ENCODE data around the gene SLC44A5.

The SLC44A5 gene

DNA sequence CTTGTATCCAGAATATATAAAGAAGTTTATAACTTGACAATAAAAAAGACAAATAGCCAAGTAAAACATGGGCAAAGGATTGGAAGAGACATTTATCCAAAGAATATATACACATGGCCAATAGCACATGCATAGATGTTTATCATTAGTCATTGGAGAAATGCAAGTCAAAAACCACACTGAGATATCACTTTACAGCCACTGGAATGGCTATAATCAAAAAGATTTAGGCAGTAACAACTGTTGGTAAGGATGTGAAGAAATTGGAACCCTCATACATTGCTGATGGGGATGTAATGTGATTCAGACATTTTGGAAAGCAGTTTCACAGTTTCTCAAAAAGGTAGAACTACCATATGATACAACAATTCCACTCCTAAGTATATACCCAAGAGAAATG is 51.1 kb downstream of the SLC44A5 start:
- no peaks in the 10 kb centered on the region for H3K36me3 ChIP-seq (ENCODE audit: insufficient read depth, low read length)

DNA sequence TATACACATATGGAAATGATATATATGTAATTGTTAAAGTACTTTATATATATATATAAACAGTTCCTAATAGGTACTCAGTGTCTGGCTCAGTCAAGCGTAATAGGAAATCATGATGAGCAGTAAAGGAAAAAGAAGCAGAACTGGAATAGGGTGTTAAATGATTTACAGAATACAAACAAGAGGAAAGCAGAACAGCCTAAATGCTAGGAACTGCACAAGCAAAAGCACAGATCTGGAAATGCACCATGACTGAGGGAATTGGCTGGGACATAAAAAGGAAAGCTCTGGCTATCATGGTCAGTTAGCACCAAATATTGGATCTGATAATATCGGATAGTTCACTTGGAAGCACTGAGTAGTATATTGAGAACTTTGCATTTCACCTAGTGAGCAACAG is 51.8 kb downstream of the SLC44A5 start:
- H3K9me3 ChIP-seq (ENCODE audit: control insufficient read depth, insufficient read depth, low read length) = no peaks in the 10 kb centered on the region
- H3K9ac ChIP-seq (ENCODE audit: low read depth, low read length) = no peak overlapping the region
- H3K4me1 ChIP-seq (ENCODE audit: insufficient read depth, low read length) = no peaks in the 10 kb centered on the region
- no peaks in the 10 kb centered on the region for H3K36me3 ChIP-seq (ENCODE audit: insufficient read depth, low read length)

More for the DNA sequence above, 51.1 kb downstream of the SLC44A5 start:
- H3K9me3 ChIP-seq (ENCODE audit: control insufficient read depth, insufficient read depth, low read length) = no peaks in the 10 kb centered on the region
- no peak overlapping the region for H3K9ac ChIP-seq (ENCODE audit: low read depth, low read length)
- no peaks in the 10 kb centered on the region for H3K4me1 ChIP-seq (ENCODE audit: insufficient read depth, low read length)

DNA sequence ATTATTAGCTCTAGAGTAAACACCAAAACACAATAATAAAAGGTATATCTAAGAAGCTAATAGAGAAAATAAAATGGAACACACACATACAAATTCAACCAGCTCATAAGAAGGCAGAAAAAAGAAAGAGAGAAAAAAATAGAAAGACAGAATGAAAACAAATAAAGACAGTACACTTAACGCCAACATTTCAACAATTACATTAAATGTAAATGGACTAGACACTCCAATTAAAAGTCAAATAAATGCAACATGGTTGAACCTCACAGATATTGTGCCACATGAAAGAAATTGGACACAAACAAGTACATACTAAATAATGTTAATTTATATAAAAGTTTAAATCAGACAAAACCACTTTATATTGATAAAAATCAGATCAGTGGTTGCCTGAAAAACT is 56.0 kb downstream of the SLC44A5 start:
- no peaks in the 10 kb centered on the region for H3K4me1 ChIP-seq (ENCODE audit: insufficient read depth, low read length)

DNA sequence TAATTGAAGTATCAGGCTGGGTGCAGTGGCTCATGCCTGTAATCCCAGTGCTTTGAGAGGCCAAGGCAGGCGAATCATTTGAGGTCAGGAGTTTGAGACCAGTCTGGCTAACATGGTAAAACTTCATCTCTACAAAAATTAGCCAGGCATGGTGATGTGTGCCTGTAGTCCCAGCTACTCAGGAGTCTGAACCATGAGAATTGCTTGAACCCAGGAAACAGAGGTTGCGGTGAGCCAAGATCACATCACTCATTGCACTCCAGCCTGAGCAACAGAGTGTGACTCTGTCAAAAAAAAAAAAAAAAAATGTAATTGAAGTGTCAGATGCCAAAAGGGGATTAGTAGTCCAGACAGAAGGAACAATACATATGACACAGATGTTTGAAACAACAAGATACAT is 56.7 kb downstream of the SLC44A5 start:
- H3K9ac ChIP-seq (ENCODE audit: low read depth, low read length) = no peak overlapping the region
- H3K36me3 ChIP-seq (ENCODE audit: insufficient read depth, low read length) = no peaks in the 10 kb centered on the region
- H3K4me1 ChIP-seq (ENCODE audit: insufficient read depth, low read length) = no peaks in the 10 kb centered on the region
- no peaks in the 10 kb centered on the region for H3K9me3 ChIP-seq (ENCODE audit: control insufficient read depth, insufficient read depth, low read length)

More for the DNA sequence above, 56.0 kb downstream of the SLC44A5 start:
- no peak overlapping the region for H3K9ac ChIP-seq (ENCODE audit: low read depth, low read length)
- H3K9me3 ChIP-seq (ENCODE audit: control insufficient read depth, insufficient read depth, low read length) = no peaks in the 10 kb centered on the region
- H3K36me3 ChIP-seq (ENCODE audit: insufficient read depth, low read length) = no peaks in the 10 kb centered on the region

DNA sequence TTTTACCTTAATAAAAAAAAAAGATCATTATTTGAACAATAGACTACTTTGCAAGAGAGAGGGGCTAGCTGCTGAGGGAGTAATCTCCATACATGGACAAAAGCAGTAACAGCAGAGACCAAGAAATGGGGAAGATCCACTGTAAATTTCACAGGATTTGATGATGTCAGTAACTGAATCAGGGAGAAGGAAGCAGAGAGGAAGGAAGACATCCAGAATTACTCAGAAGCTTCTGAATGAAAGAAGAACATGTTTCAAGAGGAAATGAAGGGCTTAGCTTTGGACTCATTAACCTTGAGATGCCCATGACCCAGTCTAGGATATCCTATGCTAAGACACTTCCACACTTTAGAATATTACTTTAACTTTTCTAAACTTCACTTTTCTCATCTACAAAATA is 60.4 kb downstream of the SLC44A5 start:
- H3K9ac ChIP-seq (ENCODE audit: low read depth, low read length) = no peak overlapping the region
- no peaks in the 10 kb centered on the region for H3K4me1 ChIP-seq (ENCODE audit: insufficient read depth, low read length)
- H3K36me3 ChIP-seq (ENCODE audit: insufficient read depth, low read length) = no peaks in the 10 kb centered on the region
- no peaks in the 10 kb centered on the region for H3K9me3 ChIP-seq (ENCODE audit: control insufficient read depth, insufficient read depth, low read length)

DNA sequence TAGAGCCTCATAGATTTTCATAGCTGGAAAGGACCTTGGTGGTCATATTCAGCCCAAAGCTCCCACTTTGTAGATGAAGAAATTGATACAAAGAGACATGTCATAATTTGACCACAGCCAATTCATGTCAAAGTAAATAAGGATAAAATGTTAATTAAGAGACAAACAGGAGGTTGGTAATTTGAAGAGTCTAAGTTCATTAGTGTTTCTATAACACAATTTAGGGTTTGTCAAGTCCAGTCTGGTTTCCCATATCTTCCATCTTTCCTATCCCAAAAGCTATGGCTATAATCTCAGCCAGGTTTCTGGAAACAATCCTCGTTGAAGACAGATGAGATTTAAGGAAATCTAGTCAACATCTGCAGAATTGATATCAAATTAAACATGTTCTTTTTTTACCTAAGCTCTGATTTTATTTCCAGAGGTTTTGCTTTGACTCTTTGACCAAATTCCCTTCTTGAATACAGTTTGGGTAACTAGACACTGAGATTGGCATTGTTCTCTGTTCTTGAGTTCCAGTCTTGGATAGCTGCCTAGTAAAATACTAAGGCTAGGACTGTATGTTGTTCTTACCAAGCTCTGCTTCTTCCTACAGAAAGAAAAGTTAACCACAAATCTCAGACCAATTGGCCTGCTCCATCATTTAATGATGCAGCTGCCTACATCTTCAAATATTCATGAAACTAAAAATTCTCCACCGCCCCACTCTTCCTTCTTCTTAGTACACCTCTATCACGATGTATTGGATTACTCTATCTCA is 62.0 kb downstream of the SLC44A5 start:
- Histone ChIP-seq H3K4me1 (ENCODE audit: insufficient read depth, low read length) (no peaks in the 10 kb centered on the region), H3K36me3 (ENCODE audit: insufficient read depth, low read length) (no peaks in the 10 kb centered on the region), H3K9ac (ENCODE audit: low read depth, low read length) (no peak overlapping the region), H3K9me3 (ENCODE audit: control insufficient read depth, insufficient read depth, low read length) (no peaks in the 10 kb centered on the region)

DNA sequence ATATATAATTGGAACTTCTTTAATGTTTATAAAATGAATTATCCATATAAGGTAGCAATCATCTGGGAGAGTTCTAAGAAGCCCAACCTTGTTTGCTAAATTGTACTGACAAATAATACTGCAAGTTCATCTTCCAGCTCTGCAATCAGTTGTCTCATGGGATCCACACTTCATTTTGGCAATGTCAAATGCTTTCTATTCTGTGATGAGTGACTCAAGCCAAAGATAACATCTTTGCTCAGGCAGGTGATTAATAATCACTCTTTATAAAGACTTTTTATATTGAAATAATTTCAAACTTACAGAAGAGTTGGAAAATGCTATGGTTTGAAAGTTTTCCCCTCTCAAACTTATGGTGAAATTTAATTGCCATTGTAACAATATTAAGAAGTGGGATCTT is 67.2 kb downstream of the SLC44A5 start:
- H3K9me3 ChIP-seq (ENCODE audit: control insufficient read depth, insufficient read depth, low read length) = no peaks in the 10 kb centered on the region
- no peaks in the 10 kb centered on the region for H3K36me3 ChIP-seq (ENCODE audit: insufficient read depth, low read length)
- H3K4me1 ChIP-seq (ENCODE audit: insufficient read depth, low read length) = no peaks in the 10 kb centered on the region
- H3K9ac ChIP-seq (ENCODE audit: low read depth, low read length) = no peak overlapping the region

DNA sequence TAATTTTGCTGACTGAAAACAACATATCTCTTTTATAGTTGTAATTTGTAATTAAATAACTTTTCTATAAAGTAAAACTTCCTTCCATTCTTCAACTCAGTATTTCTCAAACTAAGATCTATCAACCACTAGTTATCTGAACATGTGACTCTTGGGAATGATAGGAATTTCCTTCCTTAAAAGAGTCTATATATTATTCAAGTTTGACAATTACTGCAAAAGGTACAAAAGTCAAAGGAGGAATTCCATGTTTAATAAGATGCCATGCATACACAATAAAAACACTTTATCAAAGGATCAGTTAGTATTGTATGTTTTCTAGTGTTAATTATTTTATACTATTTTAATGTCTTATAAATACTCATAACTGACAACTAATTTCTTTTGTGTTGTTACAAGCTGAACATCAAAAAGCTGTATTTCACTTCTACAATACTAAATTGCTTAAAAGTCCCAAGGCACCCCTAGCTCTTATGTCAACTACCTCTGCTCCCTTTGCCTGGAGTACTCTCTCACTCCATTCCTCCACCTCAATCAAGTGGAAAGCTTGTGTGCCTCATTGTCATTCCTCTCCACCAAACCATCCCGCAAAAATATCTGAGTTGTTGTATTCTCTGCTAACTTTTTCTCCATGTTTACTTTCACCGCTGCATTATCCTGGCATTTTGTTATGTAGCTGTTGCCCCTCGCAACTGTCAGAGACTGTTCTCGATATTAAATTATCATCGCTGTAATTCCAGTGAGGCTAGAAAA is 67.9 kb downstream of the SLC44A5 start:
- Histone ChIP-seq H3K9me3 (ENCODE audit: control insufficient read depth, insufficient read depth, low read length) (no peaks in the 10 kb centered on the region), H3K36me3 (ENCODE audit: insufficient read depth, low read length) (no peaks in the 10 kb centered on the region), H3K4me1 (ENCODE audit: insufficient read depth, low read length) (no peaks in the 10 kb centered on the region), H3K9ac (ENCODE audit: low read depth, low read length) (no peak overlapping the region)

DNA sequence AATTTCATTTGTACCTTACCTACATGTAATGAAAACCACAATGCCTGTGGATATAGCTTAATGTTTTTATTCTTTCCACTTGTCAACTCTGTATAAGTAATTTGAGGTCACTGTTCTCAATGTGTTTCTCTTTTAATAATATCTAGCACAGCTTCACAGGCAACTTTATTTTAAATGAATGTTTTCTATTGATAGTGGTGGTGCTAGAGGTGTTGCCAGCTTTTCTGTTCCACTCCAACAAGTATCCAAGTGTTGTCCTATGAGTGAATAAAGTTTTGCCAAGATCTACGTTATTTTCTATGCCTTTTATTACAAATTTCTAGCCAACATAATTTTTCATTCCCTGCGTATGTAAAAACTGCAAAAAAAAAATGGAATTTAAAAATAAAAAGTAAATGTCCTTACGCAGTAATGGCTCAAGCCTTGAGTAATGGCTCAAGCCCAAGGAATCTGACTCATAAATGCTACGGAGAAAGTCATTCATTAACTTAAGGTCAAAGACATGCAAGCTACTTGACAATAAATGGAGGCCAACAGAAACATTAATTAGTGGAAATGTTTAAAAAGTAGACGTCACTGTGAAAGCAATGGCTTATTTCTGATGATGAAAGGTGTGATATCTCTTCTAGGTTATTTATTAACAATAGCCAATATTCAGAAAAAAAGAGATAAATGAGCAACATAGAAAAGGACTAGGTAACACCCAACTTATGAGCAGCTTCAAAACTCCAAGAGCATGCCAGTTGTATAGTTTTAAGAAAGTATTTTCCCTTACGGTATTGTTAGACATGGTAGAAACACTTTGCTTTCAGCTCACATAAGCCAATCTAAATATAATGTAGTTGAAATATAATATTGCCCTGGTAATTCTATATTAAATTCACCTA is 71.4 kb downstream of the SLC44A5 start:
- H3K36me3 ChIP-seq (ENCODE audit: insufficient read depth, low read length) = no peaks in the 10 kb centered on the region
- no peak overlapping the region for H3K9ac ChIP-seq (ENCODE audit: low read depth, low read length)
- no peaks in the 10 kb centered on the region for H3K9me3 ChIP-seq (ENCODE audit: control insufficient read depth, insufficient read depth, low read length)
- no peaks in the 10 kb centered on the region for H3K4me1 ChIP-seq (ENCODE audit: insufficient read depth, low read length)

DNA sequence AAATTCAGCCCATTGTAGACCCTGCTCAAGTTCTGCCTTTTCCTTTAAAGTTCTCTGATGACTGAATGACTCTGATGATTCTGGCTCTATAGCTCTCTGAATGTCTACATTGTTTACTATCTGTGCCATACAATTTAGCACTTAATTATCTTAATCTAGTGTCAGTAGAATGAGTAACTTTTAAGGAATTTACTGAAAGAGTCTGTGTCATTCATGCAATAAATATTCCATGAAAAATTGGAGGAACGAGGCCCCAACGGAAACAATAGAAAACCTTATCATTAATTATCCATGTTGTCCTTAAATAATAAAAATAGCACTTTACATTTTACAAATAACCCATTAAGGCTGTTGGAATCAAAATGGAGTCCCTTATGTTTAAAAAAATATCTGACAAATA is 77.8 kb downstream of the SLC44A5 start:
- H3K9ac ChIP-seq (ENCODE audit: low read depth, low read length) = no peak overlapping the region
- H3K36me3 ChIP-seq (ENCODE audit: insufficient read depth, low read length) = no peaks in the 10 kb centered on the region
- no peaks in the 10 kb centered on the region for H3K4me1 ChIP-seq (ENCODE audit: insufficient read depth, low read length)
- H3K9me3 ChIP-seq (ENCODE audit: control insufficient read depth, insufficient read depth, low read length) = no peaks in the 10 kb centered on the region

DNA sequence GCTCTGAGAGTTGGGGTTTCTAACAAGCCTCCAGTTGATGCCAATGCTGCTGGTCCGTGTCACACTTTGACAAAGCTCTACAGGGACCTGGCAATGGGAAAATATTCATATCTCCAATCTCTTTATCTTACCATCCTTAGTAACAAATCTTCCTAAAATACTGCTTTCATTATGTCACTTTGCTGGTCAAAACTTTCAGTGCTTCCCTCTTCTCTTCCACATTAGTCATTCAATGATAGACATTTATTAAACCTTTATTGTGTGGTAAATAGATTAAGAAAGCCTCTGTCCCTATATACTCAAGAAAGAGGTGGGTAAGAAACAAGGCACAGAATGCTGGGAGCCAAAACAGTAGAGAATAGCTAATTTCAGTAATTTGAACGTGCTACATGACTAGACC is 79.3 kb downstream of the SLC44A5 start:
- Histone ChIP-seq H3K36me3 (ENCODE audit: insufficient read depth, low read length) (no peaks in the 10 kb centered on the region), H3K9ac (ENCODE audit: low read depth, low read length) (no peak overlapping the region), H3K9me3 (ENCODE audit: control insufficient read depth, insufficient read depth, low read length) (no peaks in the 10 kb centered on the region), H3K4me1 (ENCODE audit: insufficient read depth, low read length) (no peaks in the 10 kb centered on the region)

DNA sequence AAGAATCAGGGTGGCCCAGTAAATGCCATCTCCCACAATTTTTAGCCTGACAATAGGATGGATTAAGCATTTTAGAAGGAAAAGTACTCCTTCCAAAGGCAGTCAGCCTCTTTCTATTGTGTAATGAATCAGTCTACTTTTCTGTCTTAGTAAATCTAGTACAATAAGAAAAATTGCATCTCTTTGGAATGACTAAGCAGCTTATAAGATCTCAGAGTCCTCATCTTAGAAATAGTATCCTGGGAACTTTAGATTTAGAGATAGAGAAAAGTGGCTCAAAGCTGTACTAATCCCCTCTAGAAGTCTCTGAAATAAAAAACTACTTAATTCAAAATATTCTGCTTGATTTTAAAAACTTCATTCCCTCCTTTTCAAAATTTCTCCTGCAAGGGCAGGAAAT is 81.4 kb downstream of the SLC44A5 start:
- H3K9me3 ChIP-seq (ENCODE audit: control insufficient read depth, insufficient read depth, low read length) = no peaks in the 10 kb centered on the region

DNA sequence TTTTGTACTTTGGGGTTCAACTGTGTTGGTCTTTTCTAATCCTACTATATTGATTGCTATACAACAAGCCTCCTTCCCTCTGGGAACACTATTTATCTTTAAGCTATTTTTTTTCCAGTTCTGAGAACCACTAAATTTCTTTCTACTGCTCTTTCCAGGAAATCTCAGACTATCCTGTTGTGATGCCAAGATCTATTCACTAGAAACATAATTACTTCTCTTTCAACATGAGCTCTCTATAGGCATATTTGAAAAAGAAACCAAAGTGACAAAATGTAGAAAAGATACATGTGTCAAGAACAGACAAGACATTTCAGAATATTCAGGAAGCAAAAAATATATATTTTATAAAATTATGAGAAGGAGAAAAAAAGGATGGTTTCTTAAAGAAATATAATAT is 82.9 kb downstream of the SLC44A5 start:
- Histone ChIP-seq H3K9ac (ENCODE audit: low read depth, low read length) (no peak overlapping the region), H3K36me3 (ENCODE audit: insufficient read depth, low read length) (no peaks in the 10 kb centered on the region), H3K9me3 (ENCODE audit: control insufficient read depth, insufficient read depth, low read length) (no peaks in the 10 kb centered on the region), H3K4me1 (ENCODE audit: insufficient read depth, low read length) (no peaks in the 10 kb centered on the region)

More for the DNA sequence above, 81.4 kb downstream of the SLC44A5 start:
- no peaks in the 10 kb centered on the region for H3K4me1 ChIP-seq (ENCODE audit: insufficient read depth, low read length)
- no peak overlapping the region for H3K9ac ChIP-seq (ENCODE audit: low read depth, low read length)
- no peaks in the 10 kb centered on the region for H3K36me3 ChIP-seq (ENCODE audit: insufficient read depth, low read length)

DNA sequence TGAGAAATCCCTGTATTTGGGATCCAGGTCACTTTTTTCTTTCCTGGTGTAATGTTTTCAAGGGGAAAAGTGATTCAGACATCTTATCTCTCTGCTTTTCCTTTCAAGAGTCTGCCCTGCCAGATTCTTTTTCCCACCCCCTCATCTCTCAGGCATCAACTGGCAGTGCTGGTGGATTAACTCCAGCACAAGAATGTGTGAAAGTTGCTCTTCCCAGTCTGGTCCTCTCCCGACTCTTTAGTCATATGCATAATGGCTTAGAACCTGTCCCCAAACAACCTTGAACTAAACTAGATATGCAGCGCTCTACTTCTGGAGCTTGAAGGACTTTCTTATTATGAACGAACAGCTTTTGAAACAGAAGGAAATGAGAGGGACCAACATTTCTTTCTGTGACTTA is 88.5 kb downstream of the SLC44A5 start:
- Histone ChIP-seq H3K4me1 (ENCODE audit: insufficient read depth, low read length) (no peaks in the 10 kb centered on the region), H3K36me3 (ENCODE audit: insufficient read depth, low read length) (no peaks in the 10 kb centered on the region), H3K9me3 (ENCODE audit: control insufficient read depth, insufficient read depth, low read length) (no peaks in the 10 kb centered on the region)

More for the DNA sequence above, 88.5 kb downstream of the SLC44A5 start:
- no peak overlapping the region for H3K9ac ChIP-seq (ENCODE audit: low read depth, low read length)
